HG03025 (cell line): ENCODE results near the gene NIPA2.
"Not testable (repeated sequence)": the region's sequence is repeated elsewhere in the genome, so short reads cannot be mapped to it uniquely, and the experiment has no call there.

ENCODE experiments used
- ATAC-seq: cut with Tn5 transposase; IDR thresholded peaks from one replicate; pipeline ENCODE4 v1.9.1; 2021; ENCODE audit warnings: mild to moderate bottlenecking, moderate library complexity; ENCODE audit not compliant: unreplicated experiment, low FRiP score

NIPA2 gene

DNA sequence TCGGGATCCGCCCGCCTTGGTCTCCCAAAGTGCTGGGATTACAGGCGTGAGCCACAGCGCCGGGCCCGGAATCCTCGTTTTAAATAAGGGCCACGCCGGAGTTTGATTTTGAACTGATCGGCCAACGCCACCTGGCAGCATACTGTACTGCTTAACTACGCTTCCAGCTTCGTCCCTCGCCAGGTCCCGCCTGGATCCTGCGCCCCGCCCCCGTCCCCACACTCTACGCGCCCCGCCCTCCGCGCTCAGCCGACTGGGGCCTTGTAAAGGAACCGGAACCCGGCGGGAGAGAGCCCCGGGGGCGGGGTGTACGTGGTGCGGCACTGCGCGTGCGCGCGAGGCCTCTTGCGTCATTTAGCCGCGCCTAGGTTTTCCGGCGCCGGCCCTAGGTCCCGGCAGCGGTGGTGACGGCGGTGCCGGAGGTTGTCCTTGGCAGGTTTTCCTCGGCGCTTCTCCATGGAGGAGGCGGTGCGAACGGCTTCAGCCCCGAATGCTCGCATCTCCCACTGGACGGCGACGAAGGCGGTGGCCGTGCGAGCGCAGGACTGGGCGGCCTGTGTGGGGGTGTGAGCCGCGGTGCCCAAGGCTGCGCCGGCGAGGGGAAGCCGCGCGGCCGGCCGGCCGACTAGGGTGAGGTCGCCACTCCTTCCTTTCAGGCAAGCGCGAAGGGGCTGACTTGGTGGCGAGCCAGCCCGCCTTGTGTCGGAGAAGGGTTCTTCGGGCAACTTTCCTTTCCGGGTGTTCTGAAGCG lies at the start of gene NIPA2:
Gene NIPA2 (plus strand): TSS at position 375 of the 751 bp plus-strand sequence. CDS start 13,066 bp downstream, outside the sequence.
- ATAC-seq = peak; percentile 82

DNA sequence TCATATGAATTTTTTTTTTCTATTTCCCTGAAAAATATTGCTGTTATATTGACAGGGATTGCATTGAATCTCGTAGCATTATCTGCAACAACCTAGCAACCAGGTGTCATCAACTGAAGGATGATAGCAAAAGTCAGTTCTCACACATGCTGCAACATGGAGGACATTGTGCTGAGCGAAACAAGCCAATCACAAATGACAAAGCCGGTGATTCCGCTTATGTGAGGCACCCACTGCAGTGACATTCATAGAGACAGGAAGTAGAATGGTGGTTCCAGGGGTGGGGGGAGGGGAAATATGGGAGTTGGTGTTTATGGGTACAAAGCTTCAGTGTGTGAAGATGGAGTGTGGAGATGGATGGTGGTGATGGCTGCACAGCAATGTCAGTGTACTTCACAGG lies 44.4 kb upstream of the NIPA2 start:
- ATAC-seq = no peak

DNA sequence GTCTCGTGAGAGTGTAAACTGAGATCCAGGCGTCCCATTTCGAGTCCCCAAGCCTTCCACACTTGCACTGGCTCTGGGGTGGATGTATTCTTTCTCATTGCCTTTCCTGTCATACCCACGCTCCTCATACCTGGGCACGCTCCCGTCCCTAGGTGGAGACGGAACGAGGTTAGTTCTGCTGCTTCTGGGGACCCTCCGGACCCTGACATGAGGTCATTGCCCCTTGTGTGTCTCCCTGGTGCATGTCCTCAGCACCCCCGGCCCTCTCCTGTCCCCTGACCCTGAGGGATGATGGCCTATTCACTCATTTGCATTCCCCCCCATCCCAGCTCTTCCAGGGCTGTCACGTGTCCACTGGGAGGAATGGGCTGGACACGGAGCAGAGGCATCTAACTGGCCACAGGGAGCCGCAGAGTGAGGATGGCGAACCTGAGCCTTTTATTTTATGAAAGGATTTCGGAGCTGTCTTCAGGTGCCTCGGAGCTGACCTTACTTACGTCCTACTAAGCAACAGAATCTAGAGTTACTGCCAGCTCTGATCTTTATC lies 43.8 kb upstream of the NIPA2 start:
- ATAC-seq = no peak

DNA sequence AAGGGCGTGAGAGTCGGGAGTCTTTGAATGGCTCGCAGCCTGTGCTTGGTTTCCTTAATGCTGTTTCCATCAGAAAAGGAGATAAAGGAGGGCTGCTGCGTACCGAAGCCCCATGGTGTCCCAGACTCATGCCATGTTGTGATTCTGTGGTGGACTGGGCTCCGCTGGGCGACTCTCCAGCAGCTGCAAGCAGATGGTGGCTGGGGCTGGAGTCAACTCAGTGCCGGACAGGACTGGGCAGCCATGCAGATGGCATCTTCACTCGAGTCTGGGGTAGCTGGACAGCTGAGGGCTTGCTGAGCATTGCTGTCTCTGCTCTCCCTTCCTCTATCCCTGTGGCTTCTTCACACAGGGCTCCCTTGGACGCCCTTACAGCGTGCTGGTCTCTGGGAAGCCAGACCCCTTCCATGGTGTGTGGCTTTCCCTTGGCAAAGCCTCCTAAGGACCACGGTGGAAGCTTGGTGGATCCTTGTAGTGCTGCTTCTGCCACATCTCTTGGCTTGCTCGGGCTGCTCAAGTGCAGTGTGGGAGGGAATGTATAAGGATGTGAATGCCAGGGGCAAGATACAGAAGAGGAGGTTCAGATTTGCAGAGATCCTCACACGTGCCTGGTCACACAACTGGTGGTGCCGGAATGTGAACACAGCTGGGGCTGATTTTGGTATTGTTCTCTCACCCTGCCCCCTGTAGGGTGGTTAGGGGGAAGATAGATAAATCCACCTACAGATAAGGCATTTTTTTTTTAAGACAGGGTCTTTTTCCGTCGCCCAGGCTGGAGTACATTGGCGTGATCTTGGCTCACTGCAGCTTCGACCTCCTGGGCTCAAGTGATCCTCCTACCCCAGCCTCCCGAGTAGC lies 43.0 kb upstream of the NIPA2 start:
- no peak for ATAC-seq

DNA sequence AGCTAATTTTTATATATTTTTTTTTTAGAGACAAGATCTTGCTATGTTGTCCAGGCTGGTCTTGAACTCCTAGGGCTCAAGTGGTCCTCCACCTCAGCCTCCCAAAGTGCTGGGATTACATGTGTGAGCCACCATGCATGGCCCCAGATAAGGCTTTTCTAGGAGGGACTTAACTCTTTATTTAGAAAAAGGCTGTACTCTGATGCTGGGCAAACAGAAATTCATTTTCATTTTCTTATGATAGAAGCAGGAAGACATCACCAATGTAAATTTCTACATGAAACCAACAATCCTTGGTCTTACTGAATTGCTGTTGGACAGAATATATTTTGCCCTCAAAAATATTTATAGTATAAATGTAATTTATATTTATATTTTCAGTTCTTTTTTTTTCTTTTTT lies 42.4 kb upstream of the NIPA2 start:
- ATAC-seq = no peak

DNA sequence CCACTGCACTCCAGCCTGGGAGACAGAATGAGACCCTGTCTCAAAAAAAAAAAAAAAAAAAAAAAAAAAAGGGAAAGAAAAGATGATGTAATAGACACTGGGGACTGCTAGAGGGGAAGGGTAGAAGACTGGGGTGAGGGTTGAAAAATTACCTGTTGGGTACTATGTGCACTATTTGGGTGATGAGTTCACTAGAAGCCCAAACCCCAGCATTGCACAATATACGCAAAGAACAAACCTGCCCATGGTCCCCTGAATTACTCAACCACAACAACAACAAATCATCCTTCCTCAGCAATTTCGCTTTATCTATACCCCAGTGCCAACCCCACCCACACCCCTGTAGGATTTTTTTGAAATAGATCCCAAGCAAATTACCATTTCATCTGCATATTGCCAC lies 38.6 kb upstream of the NIPA2 start:
- ATAC-seq = no peak

DNA sequence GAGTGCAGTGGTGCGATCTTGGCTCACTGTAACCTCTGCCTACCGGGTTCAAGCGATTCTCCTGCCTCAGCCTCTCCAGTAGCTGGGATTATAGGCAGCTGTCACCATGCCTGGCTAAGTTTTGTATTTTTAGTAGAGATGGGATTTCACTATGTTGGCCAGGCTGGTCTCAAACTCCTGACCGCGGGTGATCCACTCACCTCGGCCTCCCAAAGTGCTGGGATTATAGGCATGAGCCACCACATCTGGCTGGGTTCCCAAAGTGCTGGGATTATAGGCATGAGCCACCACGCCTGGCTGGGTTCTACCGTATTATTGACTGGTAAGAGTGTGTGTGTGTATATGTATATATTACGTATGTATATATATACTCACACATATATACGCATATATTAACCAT lies 35.5 kb upstream of the NIPA2 start:
- ATAC-seq = not testable (repeated sequence)

DNA sequence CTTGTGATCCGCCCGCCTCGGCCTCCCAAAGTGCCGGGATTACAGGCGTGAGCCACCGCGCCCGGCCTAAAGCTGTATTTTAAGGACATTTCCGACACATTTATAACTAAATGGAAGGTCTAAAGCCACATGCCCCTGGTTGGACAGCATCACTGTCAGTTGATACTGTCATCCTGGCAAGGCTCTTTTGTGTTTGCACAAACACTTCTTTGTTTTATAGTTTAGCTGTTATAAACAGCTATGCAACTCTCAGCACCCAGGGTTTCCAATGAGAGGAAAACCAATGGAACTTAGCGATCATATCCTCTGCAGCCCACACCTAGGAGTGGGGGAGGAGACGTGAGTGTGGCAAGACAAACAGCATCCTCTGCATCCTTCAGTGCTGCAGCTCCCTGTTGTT lies 32.3 kb upstream of the NIPA2 start:
- ATAC-seq = no peak

DNA sequence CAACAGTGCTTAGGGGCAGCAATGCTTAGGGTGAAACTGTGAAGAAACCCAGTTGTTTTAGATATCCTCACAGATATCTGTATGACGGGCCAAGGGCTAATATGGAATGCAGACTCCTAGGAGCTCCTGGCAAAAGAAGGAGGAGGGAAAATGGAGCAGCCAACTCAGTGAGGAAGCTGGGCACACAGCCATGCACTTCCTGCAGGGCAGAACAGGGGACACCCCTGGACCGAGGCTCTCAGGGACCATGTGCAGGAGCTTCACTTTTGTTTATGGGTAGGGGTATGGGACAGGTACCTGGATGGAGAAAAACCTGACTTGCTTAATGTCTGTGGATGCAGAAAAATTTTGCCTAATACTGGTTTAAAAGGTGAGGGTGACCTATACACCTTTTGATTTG lies 31.8 kb upstream of the NIPA2 start:
- no peak for ATAC-seq

DNA sequence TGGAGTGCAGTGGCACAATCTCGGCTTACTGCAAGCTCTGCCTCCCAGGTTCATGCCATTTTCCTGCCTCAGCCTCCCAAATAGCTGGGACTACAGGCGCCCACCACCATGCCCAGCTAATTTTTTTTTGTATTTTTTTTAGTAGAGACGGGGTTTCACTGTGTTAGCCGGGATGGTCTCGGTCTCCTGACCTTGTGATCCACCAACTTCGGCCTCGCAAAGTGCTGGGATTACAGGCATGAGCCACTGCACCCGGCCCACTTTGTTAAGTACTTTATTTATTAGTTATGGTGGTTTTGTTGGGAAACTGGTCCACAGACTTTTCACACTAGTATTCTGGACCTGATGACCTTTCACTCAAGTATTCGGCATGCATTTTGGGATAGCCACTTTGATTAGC lies 30.6 kb upstream of the NIPA2 start:
- not testable (repeated sequence) for ATAC-seq

DNA sequence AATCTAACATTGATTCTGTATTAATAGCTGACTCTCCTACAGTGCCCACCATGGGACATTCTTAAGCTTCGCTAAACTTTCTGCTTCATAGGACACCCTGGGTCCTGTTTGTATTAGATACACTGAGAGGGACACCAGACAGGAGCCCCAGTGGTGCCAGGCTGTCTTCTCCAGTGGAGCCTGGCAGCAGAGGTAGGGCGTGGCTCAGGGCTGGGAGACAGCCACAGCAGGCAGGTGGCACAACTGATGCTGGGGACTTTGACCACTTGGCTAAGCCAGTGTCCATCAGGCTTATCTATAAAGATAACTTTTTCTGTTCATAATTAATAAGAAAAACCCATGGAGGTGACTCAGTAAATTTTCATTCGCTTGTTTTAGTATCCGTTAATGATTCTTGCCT lies 30.2 kb upstream of the NIPA2 start:
- ATAC-seq = no peak

DNA sequence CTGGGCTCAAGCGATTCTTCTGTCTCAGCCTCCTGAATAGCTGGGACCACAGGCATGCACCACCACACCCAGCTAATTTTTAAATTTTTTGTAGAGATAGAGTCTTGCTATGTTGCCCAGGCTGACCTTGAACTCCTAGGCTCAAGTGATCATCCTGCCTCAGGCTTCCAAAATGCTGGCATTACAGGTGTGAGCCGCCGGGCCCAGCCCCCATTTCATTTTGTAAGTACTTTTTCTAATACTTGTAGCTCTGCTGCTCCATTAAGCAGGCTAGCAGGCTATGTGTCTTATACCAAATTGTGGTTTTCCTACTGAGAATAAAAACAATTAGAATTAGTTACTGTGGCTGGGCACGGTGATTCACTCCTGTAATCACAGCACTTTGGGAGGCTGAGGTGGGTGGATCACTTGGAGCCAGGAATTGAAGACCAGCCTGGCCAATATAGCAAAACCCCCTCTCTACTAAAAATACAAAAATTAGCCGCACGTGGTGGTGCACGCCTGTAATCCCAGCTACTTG lies 29.6 kb upstream of the NIPA2 start:
- ATAC-seq = no peak

DNA sequence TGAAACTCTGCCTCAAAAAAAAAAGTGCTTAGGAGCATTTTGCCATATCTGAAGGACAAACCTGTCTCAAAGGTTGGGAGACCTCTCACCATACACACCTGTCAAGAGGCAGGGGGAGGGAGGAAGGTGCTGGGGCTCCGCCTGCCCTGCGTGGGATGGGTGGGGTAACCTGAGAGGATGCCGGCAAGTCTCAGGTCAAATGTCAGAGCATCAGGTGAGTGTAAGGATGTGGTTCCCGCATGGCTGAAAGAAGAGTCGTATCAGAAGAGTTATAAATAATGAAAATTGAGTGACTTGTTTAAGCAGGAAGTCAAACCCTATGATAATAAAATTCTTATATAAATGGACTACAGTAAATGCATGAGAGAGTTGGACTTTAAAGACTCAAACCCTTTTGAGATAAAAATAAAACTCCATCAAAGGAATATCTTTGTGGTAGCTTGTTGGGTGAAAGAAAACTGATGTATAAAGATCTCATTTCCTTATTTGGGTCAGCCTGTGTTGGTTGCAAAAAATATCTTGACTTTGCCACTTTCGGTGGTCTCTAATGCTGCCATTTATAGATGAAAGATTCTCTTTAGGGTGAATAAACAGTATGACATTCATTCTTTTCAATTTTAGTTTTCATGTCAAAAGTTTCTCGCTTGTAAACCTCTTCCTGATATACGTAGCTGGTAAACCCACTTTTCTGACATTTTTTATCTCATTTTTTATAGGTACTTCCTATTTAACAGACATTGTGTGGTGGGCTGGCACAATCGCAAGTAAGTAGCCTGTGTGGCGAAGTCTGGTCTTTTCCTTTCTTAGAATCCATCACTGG lies 28.2 kb upstream of the NIPA2 start:
- ATAC-seq = no peak

DNA sequence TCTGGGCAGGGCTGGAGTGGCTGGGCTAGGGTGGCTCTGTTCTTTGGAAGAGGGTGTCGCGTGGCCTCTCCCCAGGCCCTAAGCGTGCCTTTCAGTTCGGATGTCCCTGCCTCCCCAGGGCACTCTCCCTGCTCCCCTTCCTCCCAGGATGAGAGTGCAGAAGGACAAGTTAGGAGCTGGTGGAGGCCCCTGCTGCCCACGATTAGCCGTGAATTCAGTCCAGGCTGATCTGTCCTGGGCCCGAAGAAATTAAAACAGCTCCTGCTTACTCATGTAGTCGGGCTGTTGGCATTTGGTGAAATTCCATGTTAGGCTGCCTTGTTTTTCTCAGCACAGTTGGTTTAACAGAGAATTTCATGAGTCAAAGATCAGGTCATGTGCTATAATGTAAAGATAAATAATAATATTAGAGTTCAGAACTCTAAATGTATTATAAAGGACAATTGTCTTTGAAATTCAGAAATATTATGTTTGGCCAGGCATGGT lies 27.6 kb upstream of the NIPA2 start:
- ATAC-seq = no peak

DNA sequence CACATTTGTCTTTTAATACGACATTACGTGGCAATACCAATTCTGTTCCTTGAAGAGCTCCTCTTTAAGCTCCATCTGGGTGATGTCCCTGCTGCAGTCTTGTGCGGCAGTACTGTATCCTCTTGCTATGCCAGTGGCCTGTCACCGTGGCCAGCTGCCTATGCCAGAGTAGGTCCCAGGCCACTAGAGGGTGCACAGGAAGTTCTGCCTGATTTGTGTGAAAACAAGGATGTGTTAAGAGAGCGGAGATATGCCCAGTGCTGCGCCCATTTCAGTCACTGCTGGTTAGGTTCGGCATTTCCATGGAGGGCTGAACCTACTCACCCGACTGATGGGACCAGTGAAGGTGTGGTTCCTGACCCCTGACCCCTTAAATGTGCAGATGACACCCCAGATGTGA lies 26.8 kb upstream of the NIPA2 start:
- no peak for ATAC-seq

DNA sequence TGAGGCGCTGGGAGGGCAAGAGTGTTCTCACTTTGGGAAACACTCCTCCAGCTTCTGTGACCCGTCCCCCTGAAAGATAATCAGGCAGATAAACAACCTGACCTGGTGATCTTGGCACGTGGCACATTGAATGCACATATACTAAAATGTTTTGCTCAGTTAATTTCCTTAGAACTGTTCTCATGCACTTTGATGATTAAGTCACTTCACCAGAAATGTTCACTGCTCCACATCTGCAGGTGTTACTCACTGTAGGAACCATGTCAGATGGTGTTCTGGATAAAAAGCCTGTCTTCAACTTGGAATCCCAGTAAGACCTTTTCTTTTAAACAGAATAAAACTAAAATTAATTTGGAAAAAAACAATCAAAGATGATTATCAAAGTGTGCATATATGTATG lies 24.6 kb upstream of the NIPA2 start:
- ATAC-seq = no peak

DNA sequence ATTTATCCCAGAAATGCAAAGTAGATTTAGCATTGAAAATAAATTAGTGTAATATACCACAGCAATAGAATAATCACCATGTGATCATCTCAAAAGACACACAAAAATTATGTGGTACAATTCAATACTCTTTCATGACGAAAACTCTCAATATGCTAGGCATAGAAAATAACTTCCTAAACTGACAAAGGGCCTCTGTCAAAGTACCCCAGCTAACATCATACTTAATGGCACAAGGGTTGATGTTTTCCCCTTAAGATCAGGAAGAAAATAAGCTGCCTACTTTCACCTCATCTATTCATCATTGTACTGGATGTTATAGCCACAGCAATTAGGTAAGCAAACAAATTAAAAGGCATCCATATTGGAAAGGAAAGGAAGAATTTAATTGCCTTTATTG lies 22.7 kb upstream of the NIPA2 start:
- no peak for ATAC-seq

DNA sequence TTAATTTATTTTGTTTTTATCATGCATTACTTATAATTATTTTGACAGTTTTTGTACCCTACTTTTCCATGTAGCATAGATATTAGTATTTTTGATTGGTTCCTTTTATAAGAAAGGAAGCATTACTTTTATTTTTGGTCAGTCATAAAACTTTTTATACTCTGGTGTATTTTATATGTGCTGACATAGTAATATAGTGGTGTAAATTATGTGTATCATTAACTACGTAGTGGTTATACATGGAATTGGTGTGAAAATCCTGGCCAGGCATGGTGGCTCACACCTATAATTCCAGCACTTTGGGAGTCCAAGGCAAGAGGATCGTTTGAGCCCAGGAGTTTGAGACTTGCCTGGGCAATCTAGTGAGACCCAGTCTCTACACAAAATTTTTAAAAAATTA lies 18.8 kb upstream of the NIPA2 start:
- no peak for ATAC-seq

DNA sequence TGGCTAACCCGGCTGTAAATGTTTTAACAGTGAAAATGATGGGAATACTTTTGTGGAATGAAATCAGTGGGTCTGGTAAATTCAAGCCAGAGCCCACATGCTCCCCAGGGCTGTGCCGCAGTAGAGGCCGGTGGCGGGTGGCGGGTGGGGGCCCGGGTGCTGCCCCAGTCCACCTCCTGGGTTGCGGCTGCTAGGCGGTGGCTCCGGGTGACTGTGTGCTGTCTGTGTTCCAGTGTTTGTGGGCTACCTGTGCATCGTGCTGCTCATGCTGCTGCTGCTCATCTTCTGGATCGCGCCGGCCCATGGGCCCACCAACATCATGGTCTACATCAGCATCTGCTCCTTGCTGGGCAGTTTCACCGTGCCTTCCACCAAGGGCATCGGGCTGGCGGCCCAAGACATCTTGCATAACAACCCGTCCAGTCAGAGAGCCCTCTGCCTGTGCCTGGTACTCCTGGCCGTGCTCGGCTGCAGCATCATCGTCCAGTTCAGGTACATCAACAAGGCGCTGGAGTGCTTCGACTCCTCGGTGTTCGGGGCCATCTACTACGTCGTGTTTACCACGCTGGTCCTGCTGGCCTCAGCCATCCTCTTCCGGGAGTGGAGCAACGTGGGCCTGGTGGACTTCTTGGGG lies 14.9 kb upstream of the NIPA2 start:
- no peak for ATAC-seq

DNA sequence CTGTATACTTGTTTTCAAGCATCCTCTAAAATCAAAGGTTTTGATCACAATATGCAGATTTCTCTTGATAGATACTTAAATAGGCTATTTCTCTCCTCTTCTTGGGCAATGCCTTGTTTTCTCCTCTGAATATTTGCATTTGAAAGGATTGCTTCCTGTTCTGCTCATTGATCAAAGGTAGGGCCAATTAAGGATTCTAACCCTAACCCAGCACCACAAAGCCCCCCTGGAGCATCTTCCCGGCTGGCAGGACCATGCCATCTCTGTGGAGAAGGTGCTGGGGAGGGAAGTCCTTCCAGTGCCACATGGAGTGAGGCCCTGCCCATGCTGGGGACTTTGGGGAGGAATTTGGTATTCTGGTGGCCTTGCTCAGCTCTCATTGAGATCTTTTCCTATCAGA lies 11.3 kb upstream of the NIPA2 start:
- no peak for ATAC-seq
